Transverse colon (tissue), 4 donors: Measurements from ENCODE around the gene RGS19. TPM values are rescaled to one million over a fixed set of nuclear protein-coding genes. Genes with fewer than 3 reads are reported as not detected.

ENCODE experiments used
- DNase-seq: peaks from one replicate; pipeline ENCODE4 v3.0.0-alpha.2; 2019
- H3K27ac ChIP-seq, 4 donors: fragments of 200-600 bp; sonication (generic); 2 replicates each; pipeline ENCODE4 v1.5.1; 2016 to 2018; ENCODE audit warnings: inconsistent platforms in 4 of 4
- H3K27me3 ChIP-seq: fragments of 200-600 bp; sonication (generic); 2 replicates; pipeline ENCODE4 v1.5.1; 2017; ENCODE audit warnings: inconsistent platforms
- H3K36me3 ChIP-seq, 4 donors: fragments of 200-600 bp; sonication (generic); 2 replicates each; pipeline ENCODE4 v1.5.1; 2017 to 2019; ENCODE audit warnings: inconsistent platforms in 4 of 4
- H3K4me1 ChIP-seq, 4 donors: fragments of 200-600 bp; sonication (generic); 2 replicates each; pipeline ENCODE4 v1.5.1; 2017 to 2020; ENCODE audit warnings: inconsistent platforms in 4 of 4
- H3K4me3 ChIP-seq, 4 donors: fragments of 200-600 bp; sonication (generic); 1 replicate in 1 of 4; 2 replicates in 3 of 4; pipeline versions ENCODE4 v1.5.1 to v1.6.1; 2017 to 2019; ENCODE audit warnings: inconsistent platforms in 4 of 4
- H3K9me3 ChIP-seq, 2 donors: fragments of 200-600 bp; sonication (generic); 2 replicates each; pipeline ENCODE4 v1.5.1; 2017 to 2019; ENCODE audit warnings: inconsistent platforms in 2 of 2
- EP300 ChIP-seq: sonication (generic); formaldehyde crosslinking; IDR thresholded peaks from one replicate; pipeline ENCODE4 v1.6.1; 2017; ENCODE audit warnings: antibody characterized with exemption, low read depth
- POLR2A ChIP-seq: fragments of 450-650 bp; IDR thresholded peaks from one replicate; pipeline ENCODE4 v1.6.1; 2016; ENCODE audit warnings: antibody characterized with exemption, mild to moderate bottlenecking, moderate library complexity
- POLR2AphosphoS5 ChIP-seq, 3 donors: sonication (generic); formaldehyde crosslinking; IDR thresholded peaks; one replicate each; pipeline ENCODE4 v1.6.1; 2016; ENCODE audit warnings: antibody characterized with exemption in 3 of 3
- WGBS, 2 donors: methylation state at CpG; one replicate each; pipeline ENCODE4 v1.1.5; 2018; ENCODE audit warnings: low coverage in 1 of 2; 5-methylcytosine and 5-hydroxymethylcytosine counted together
- in situ Hi-C, 4 donors: fragments of 200-750 bp; cut with MboI; loops; one replicate each; pipeline versions ENCODE4 v1.15.0 to v1.15.1; 2017; ENCODE audit warnings: low sequenced_read_pairs in 3 of 4, low pct_ligation_motif_present in 1 of 4, low pct_unique_long_range_greater_than_20kb in 1 of 4
- intact Hi-C: fragments of 100-400 bp; cut with DNase I; formaldehyde crosslinking; loops from one replicate; pipeline ENCODE4 v1.15.1; 2023; ENCODE audit warnings: low total_unique reads
- total RNA-seq, 4 donors: library from RNA; depleted of rRNA; stranded (reverse); fragments of >200 nt; gene quantifications; one replicate each; pipeline ENCODE4 v1.1.0, GENCODE V29; 2016
- TF ChIP-seq, protein P1 (sequence below), 5 experiments: fragments of 200-600 bp in 3 of 5; fragments of 450-650 bp in 2 of 5; sonication (generic) in 3 of 5; IDR thresholded peaks; 1 replicate in 2 of 5; 2 replicates in 3 of 5; pipeline ENCODE4 v1.5.1; 2016 to 2017; ENCODE audit warnings: antibody characterized with exemption in 5 of 5, inconsistent platforms in 3 of 5, mild to moderate bottlenecking in 2 of 5, moderate library complexity in 1 of 5

The RGS19 gene
- total RNA-seq, 4 donors from 2014 or later, result 5.5 to 37.4 (median 10.8) TPM; not detected in 1

DNA sequence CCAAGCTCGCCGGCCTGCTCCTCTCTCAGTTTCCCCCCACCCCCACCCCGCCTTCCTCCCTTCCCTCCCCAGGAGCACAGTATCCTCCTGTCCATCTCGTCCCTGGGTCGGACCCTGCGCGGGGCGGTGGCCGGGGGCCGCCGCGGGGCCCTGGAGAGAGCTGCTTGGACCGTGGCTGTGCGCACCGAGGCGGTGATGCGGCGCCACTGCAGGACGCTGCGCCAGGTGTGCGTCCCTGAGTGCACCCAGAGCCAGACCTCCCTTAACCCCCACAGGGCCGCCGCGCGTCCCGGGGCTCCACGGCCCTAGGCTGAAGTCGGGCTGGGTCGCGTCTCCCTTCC lies 41.1 kb downstream of the RGS19 start:
- H3K27me3 ChIP-seq, result peaks cover 66% of the 10 kb centered on the region
- no peaks in the 10 kb centered on the region for H3K9me3 ChIP-seq
- H3K4me3 ChIP-seq, result peak overlapping the region in 3 of 4 donors; percentile 16 to 53 (median 46)
- peaks cover 0 to 10% (median 4%) of the 10 kb centered on the region in 4 donors for H3K36me3 ChIP-seq
- H3K4me1 ChIP-seq, result peaks cover 16 to 34% (median 24%) of the 10 kb centered on the region in 4 donors
- TF ChIP-seq POLR2A (no peak), POLR2AphosphoS5 (IDR thresholded peaks at IDR 0.05) (no peak), EP300 (no peak)
- TF ChIP-seq, protein P1, sequence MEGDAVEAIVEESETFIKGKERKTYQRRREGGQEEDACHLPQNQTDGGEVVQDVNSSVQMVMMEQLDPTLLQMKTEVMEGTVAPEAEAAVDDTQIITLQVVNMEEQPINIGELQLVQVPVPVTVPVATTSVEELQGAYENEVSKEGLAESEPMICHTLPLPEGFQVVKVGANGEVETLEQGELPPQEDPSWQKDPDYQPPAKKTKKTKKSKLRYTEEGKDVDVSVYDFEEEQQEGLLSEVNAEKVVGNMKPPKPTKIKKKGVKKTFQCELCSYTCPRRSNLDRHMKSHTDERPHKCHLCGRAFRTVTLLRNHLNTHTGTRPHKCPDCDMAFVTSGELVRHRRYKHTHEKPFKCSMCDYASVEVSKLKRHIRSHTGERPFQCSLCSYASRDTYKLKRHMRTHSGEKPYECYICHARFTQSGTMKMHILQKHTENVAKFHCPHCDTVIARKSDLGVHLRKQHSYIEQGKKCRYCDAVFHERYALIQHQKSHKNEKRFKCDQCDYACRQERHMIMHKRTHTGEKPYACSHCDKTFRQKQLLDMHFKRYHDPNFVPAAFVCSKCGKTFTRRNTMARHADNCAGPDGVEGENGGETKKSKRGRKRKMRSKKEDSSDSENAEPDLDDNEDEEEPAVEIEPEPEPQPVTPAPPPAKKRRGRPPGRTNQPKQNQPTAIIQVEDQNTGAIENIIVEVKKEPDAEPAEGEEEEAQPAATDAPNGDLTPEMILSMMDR (IDR thresholded peaks at IDR 0.05), result no peak
- no peak for DNase-seq
- in situ Hi-C loops, result no loop called here
- intact Hi-C loops, result loop anchor here (5.0 kb wide), 1 partner anchor 74 kb away; no protein-coding TSS in a partner anchor
- H3K27ac ChIP-seq, result peak overlapping the region in 3 of 4 donors; percentile 33 to 66 (median 57)
- WGBS, 2 donors, result 0% methylated on average over 2 of the region's 30 CpGs; no CpG with 5 or more reads in 1 of the 2 donors

DNA sequence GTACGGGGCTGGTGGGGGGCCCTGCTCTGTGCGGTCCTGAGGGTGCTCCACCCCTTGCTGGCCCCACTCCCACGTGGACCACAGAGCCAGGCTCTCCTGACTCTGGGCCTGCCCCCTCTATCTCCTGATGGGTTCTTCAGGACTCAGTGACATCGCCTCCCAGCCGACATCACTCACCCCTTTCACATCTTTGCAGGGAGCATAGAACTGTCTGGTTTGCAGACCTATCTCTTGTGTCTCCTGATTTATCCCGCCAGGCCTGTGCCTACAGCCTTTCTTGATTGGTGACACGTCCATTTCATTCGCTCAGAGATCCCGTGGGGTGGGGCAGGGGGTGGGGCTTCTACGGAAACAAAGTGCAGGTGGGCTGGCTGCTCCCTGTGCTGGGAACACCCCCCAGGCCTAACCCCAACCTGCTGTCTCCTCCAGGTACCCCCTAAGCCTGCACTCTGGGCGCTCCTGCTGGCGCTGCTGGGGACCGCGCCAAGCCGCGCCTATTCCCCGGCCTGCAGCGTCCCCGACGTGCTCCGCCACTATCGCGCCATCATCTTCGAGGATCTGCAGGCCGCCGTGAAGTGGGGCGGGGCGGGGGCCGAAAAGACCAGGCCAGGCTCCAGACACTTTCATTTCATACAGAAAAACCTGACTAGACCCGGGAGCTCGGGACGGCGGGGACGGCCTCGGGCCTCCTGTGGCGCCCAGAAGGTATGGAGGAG lies 41.7 kb downstream of the RGS19 start:
- Histone ChIP-seq H3K27ac (no peak overlapping the region), H3K36me3 (peaks cover 0 to 14% (median 6%) of the 10 kb centered on the region in 4 donors), H3K4me1 (peaks cover 16 to 34% (median 24%) of the 10 kb centered on the region in 4 donors), H3K9me3 (no peaks in the 10 kb centered on the region), H3K4me3 (peak overlapping the region in 2 of 4 donors; percentile 46 to 53), H3K27me3 (peaks cover 66% of the 10 kb centered on the region)
- in situ Hi-C loops (no loop called here), intact Hi-C loops (loop anchor here (5.0 kb wide), 1 partner anchor 75 kb away; no protein-coding TSS in a partner anchor)
- DNase-seq, result no peak
- TF ChIP-seq, protein P1 (IDR thresholded peaks at IDR 0.05), result no peak
- TF ChIP-seq POLR2A, result no peak
- TF ChIP-seq EP300, result no peak
- TF ChIP-seq POLR2AphosphoS5 (IDR thresholded peaks at IDR 0.05), result no peak
- 11 to 20% methylated on average over 1 to 34 of the region's 36 CpGs for WGBS, 2 donors

DNA sequence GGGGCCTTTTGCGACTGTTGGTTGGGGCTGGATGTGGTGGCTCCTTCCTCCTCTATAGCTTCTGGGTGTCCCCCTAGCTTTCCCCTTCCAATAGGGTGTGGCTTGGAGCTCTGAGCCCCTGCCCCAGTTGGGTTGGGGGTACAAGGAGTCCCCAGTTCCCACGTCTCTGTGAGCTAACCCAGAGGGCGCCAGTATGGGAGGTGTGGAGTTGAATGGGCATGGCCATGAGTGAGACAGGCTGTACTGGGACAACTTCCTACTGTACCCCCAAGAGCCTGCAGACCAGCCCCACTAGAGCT lies 42.2 kb downstream of the RGS19 start:
- in situ Hi-C loops (no loop called here), intact Hi-C loops (loop anchor here (5.0 kb wide), 1 partner anchor 75 kb away; no protein-coding TSS in a partner anchor)
- no peaks in the 10 kb centered on the region for H3K9me3 ChIP-seq
- H3K27ac ChIP-seq, result no peak overlapping the region
- H3K4me1 ChIP-seq, result peaks cover 13 to 30% (median 20%) of the 10 kb centered on the region in 4 donors
- no peak overlapping the region for H3K4me3 ChIP-seq
- TF ChIP-seq POLR2A (no peak), POLR2AphosphoS5 (IDR thresholded peaks at IDR 0.05) (no peak), EP300 (no peak)
- TF ChIP-seq, protein P1 (IDR thresholded peaks at IDR 0.05), result no peak
- peaks cover 62% of the 10 kb centered on the region for H3K27me3 ChIP-seq
- DNase-seq, result no peak
- WGBS, 2 donors, result 40 to 59% methylated on average over 1 to 3 of the region's 3 CpGs
- H3K36me3 ChIP-seq, result peaks cover 0 to 18% (median 7%) of the 10 kb centered on the region in 4 donors

DNA sequence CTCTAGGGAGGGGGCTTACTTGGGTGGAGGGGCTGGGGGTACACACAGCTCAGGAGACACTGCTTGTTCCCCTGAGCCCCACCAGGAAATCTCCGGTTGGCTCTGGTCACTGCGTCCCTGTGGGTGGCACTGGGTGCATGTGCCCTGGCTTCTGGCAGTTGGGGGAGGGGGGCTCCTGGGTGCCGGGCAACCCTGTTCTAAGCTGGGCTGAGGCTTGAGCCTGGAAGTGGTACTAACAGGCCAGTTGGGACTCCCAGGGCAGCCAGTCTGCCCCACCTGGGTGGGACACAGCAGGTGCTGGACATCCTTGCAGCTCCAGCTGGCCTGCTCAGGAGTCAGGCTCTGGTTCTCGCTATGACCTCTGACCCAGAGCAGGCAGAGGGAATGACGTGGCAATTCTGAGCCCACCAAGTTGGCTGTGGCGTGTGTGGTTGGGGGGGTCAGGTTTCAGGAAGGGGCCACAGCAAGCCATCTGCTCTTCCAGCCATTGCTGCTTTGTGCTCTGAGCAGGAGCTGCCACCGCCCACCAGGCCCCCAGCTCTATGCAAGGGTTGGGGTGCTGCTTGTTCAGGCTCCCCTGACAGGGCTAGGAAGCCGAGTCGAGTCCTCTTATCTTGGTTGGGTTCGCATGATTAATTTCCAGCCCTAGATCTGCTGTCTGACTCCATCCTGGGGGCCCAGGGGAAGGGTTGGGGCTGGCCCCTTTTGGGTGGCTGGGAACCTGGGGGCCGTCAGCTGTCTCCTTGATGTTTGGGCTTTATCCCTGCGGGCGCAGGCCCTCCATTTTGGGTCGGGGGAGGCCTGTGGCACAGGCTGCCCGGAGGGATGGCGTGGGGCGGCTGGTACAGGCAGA lies 42.7 kb downstream of the RGS19 start:
- no peak for TF ChIP-seq POLR2AphosphoS5 (IDR thresholded peaks at IDR 0.05)
- TF ChIP-seq EP300, result no peak
- TF ChIP-seq, protein P1 (IDR thresholded peaks at IDR 0.05), result no peak
- no peak for TF ChIP-seq POLR2A
- no peak overlapping the region for H3K27ac ChIP-seq
- no peaks in the 10 kb centered on the region for H3K9me3 ChIP-seq
- peaks cover 0 to 23% (median 7%) of the 10 kb centered on the region in 4 donors for H3K36me3 ChIP-seq
- 60 to 100% methylated on average over 1 to 16 of the region's 17 CpGs for WGBS, 2 donors
- intact Hi-C loops (loop anchor here (5.0 kb wide), 1 partner anchor 76 kb away; no protein-coding TSS in a partner anchor), in situ Hi-C loops (no loop called here)
- peaks cover 56% of the 10 kb centered on the region for H3K27me3 ChIP-seq
- DNase-seq, result no peak
- H3K4me1 ChIP-seq, result peaks cover 9 to 26% (median 15%) of the 10 kb centered on the region in 4 donors
- no peak overlapping the region for H3K4me3 ChIP-seq
